ENCODE results near the gene GLS2. TPM values are rescaled to one million over a fixed set of nuclear protein-coding genes. Genes with fewer than 3 reads are reported as not detected.
"Not testable (repeated sequence)": the region's sequence is repeated elsewhere in the genome, so short reads cannot be mapped to it uniquely, and the experiment has no call there.

The GLS2 gene
- not detected in 2 replicates for total RNA-seq (2014; rRNA removed; shearing (Covaris generic))
- 0.21 and 5.3 TPM in 2 replicates for polyA plus RNA-seq (2014; cell fraction: nucleus; rRNA removed)

DNA sequence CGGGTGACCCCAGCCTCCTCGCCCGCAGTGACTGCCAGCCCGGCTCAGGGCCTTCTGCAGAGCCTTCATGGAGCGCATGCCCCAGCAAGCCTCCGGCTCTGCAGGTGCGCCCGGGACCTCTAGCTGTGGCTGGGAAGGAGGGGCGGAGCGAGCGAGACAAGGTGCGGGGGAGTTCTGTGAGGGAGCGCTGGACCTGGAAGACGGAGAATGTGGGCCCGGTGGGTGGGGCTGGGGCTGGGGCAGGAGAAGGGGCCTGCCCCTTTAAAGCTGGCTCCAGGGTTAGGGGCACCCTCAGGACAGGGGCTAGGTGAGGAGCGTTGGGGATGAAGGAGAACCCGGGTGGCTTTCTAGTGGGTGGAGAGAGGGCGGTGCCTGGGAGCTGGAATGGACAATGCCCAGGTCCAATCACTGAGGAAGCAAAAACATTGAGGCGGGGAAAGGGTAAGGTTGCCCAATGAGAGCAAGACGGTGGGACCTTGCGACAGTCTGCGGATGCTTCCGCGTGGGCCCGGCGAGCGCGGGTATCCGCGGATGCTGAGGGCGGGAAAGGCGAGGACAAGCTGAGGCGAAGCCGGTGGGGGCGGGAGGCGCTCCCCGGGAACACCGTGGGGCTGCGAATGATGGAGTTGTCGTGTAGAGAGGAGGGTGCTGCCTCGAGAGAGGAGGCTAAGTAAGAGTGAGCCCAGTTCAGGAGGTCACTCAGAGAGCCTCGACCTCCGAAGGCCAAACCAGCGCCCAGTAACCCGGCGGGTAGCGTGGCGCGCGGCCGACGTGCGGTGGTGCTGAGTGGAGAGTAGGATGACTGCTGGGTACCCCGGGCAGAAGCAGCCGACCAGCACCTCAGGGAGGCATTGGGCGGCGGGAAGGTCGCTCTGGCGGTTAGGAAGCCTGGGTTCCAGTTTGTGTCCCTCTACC, at the start of gene GLS2:
Gene GLS2 (minus strand): TSS at position 121 of the 915 bp plus-strand sequence. CDS start 43 bp downstream, at position 78.
- DNase-seq (ENCODE audit: extremely low read depth, low read depth): peak; percentile 69

DNA sequence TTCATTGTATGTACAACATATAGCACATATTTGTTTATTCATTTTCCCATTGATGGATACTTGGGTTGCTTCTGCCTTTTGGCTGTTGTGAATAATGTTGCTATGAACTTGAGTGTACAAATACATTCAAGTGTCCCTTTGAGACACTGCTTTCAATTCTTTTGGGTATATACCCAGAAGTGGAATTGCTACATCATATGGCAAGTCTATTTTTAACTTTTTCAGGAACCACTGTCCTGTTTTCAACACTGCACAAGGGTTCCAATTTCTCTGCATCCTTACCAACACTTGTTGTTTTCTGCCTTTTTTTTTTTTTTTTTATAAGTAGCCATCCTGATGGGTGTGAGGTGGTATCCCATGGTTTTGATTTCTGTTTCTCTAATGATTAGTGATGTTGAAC, 49.6 kb upstream of the GLS2 start:
- DNase-seq (ENCODE audit: extremely low read depth, low read depth): no peak

DNA sequence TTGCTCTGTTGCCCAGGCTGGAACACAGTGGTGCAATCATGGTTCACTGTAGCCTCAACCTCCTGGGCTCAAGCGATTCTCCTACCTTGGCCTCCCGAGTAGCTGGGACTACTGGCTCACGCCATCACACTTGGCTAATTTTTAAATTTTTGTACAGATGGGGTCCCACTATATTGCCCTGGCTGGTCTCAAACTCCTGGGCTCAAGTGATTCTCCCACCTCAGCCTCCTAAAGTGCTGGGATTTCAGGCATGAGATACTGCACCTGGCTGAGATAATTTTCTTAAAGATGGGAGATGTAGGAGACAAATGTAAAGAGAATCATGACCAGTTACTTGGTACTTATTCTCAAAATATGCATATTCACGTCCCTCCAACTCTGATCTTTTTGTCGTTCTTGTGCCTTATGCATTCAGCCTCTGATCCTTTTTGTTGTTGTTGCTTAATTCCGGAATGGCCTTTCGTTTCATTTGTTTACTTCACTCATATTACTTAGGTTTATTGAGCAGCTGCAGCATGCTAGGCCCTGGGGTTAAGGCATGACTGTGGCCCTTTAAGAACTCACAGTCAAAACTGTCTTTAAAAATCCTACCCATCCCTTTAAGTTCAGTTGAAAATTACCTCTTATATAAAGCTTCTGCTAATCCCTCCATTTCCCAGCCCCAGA, 42.6 kb upstream of the GLS2 start:
- DNase-seq (ENCODE audit: extremely low read depth, low read depth): no peak

DNA sequence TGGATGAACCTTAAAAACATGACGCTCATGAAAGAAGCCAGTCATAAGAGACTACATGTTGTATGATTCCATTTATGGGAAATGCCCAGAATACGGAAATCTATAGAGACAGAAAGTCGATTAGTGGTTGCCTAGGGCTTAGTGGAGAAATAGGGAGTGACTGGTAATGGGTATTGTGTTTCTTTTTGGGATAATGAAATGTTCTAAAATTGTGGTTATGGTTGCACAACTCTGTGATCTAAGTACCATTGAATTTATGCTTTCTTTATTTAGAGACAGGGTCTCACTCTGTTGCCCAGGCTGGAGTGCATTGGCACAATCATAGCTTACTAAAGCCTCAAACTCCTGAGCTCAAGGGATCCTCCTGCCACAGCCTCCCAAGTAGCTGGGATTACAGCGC, 41.7 kb upstream of the GLS2 start:
- no peak for DNase-seq (ENCODE audit: extremely low read depth, low read depth)

GRCh38 chr12:56528846-56529245, 40.9 kb upstream of the GLS2 start:
- no peak for DNase-seq (ENCODE audit: extremely low read depth, low read depth)

DNA sequence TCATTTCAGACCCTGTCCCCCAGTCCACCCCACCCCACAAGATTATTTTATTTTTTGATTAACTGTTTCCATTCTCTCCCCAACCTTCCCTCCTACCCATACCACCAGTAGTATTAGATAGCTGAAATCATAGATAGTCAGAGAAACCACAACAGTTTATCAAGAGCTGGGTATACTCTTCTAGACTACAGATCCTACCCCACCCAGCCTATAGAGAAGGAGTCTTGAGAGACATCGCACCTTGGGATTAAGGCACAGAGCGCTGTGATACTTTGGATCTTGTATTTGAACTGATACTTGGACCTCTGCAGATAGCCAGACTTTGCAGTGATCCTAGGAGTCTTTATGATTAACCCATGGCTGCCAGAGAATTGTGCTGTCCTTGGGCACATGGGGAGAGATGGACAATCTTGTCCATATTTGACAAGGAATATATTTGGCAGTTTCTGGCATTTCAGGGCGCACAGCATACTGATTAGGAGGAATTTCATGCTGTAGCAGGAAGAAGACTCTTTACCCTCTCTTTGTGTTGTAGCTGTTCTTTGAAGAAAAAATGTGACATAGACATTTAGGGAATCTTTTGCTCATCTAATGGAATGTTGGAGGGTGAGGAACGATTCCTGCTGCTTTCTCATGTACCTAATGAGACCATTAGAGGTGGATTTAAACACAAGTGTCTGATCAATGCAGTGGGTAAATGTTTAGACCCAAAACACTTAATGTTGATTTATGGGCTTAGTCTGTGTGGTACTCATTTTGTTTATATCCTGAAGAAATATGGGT, 34.6 kb upstream of the GLS2 start:
- DNase-seq (ENCODE audit: extremely low read depth, low read depth): no peak

DNA sequence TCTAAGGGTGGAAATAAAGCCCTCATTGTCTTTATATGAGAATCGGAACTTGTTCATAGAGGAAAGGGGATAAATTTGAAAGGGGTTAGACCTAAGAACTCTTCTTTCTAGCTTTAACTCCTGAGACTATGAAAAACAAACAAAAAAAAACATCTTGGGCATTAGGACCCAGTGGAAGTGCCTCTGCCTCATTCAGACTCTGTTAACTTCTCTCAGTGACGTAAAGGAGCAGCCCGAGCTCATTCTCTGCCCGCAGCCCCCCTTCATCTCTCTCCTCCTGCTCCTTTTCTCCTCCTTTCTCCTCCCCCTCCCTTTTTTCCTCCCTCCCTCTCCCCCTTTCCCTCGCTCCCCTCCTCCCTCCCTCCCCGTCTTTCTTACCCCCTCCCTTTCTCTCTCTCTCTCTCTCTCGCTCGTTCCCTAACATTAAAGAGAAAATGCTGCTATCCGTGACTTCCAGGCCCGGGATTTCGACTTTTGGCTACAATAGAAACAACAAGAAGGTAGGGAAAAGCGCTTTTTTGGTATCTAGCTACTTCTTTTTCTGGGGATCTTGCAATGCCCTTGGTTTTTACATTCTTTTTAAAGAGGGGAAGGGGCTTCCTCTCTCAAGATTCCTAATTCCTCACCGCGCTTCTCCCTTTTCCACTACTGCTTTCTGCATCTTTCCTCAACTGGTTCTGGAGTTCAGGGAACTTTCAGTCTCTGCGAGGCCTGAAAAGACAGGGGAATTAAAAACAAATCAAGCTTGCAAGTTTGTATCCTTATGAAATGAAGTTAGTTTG, 33.8 kb upstream of the GLS2 start, which contains the start of gene RBMS2:
Gene RBMS2 (plus strand): TSS at position 231 of the 782 bp plus-strand sequence. CDS start 204 bp downstream, at position 435.
- peak; percentile 94 for DNase-seq (ENCODE audit: extremely low read depth, low read depth)

- DNase-seq (ENCODE audit: extremely low read depth, low read depth): no peak
Observed at GRCh38 chr12:56521209-56521589, 33.2 kb upstream of the GLS2 start.

- DNase-seq (ENCODE audit: extremely low read depth, low read depth): no peak
Observed at GRCh38 chr12:56520506-56520905, 32.5 kb upstream of the GLS2 start.

- no peak for DNase-seq (ENCODE audit: extremely low read depth, low read depth)
Observed at GRCh38 chr12:56520048-56520447, 32.1 kb upstream of the GLS2 start.

GRCh38 chr12:56518570-56518969, 30.6 kb upstream of the GLS2 start:
- peak; percentile 75 for DNase-seq (ENCODE audit: extremely low read depth, low read depth)

DNA sequence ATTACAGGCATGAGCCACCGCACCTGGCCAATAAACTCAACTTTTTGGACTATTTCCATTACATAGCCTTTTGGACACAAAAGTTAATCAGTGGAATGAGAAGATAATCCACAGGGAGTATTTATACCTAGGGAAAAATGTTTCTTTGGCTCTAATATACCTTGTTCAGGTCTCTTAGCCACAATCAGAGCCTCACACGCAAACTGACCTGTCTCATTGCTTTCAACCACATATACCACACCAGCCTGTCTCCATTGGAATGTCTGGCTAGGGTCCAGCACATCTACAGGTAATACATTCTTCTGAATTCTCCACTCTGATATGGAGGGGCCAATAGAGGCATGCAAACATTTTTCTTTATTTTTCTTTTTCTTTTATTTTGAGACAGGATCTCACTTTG, 29.9 kb upstream of the GLS2 start:
- DNase-seq (ENCODE audit: extremely low read depth, low read depth): no peak

DNA sequence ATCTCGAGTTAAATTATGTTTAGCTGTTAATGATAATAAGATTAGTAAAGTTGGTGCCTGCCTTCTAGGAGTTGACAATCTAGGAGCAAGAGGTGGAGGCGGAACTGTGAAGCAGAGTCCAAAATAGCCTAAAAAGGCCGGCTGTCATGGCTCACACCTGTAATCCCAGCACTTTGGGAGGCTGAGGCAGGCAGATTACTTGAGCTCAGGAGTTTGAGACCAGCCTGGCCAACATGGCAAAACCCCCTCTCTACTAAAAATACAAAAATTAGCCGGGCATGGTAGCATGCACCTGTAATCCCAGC, 26.0 kb upstream of the GLS2 start:
- not testable (repeated sequence) for DNase-seq (ENCODE audit: extremely low read depth, low read depth)

DNA sequence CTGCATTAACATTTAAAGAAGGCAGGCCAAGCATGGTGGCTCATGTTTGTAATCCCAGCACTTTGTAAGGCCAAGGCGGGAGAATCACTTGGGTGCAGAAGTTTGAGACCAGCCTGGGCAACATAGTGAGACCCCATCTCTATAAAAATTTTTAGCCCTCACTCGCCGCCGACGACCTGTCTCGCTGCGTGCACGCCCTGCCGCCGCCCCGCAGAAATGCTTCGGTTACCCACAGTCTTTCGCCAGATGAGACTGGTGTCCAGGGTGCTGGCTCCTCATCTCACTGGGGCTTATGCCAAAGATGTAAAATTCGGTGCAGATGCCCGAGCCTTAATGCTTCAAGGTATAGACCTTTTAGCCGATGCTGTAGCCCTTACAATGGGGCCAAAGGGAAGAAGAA, 22.8 kb upstream of the GLS2 start:
- no peak for DNase-seq (ENCODE audit: extremely low read depth, low read depth)

DNA sequence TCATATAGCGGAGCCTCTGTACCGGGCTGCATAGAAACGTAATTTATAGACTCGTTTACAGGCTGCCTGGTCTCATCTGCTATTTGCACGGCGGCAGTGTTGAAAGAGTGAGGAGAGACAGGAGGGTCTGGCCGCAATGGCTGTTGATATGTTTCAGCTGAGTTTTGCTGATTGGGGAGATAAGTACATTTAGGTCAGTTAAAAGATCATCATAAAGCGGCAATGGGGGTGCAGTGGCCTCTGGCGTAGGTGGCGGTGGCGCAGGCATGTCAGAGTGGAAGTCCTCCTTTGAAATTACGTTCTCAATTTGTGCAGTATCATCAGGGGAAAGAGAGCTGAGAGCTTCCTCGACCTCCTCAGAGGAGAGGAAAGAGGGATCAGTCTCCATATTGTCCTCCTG, 11.9 kb upstream of the GLS2 start:
- DNase-seq (ENCODE audit: extremely low read depth, low read depth): not testable (repeated sequence)

- not testable (repeated sequence) for DNase-seq (ENCODE audit: extremely low read depth, low read depth)
Observed at GRCh38 chr12:56499452-56499851, 11.5 kb upstream of the GLS2 start.

GRCh38 chr12:56498126-56498902, 10.4 kb upstream of the GLS2 start:
- not testable (repeated sequence) for DNase-seq (ENCODE audit: extremely low read depth, low read depth)

DNA sequence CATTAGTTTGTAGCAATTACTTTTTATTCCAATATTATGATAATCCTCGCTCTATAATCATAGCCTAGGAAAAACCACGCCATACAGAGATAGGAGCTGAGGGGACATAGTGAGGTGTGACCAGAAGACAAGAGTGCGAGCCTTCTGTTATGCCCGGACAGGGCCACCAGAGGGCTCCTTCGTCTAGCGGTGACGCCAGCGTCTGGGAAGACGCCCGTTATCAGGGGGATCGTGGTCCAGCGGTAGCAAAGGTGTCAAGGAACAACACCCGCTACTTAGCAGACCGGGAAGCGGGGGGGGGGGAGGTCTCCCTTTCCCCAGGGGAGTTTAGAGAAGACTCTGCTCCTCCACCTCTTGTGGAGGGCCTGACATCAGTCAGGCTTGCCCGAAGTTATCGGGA, 8.7 kb upstream of the GLS2 start:
- DNase-seq (ENCODE audit: extremely low read depth, low read depth): peak; percentile 35

DNA sequence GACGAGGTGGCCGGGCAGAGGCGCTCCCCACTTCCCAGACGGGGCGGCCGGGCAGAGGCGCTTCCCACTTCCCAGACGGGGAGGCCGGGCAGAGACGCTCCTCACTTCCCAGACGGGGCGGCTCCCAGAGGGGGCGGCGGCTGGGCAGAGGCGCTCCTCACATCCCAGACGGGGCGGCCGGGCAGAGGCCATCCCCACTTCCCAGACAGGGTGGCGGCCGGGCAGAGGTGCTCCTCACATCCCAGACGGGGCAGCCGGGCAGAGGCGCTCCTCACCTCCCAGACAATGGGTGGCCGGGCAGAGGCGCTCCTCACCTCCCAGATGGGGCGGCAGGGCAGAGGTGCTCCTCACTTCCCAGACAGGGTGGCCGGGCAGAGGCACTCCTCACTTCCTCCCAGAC, 6.5 kb upstream of the GLS2 start:
- DNase-seq (ENCODE audit: extremely low read depth, low read depth): not testable (repeated sequence)

- DNase-seq (ENCODE audit: extremely low read depth, low read depth): not testable (repeated sequence)
Observed at GRCh38 chr12:56494106-56494415, 6.1 kb upstream of the GLS2 start.
